Esophagus (tissue), 2 donors: ENCODE measurements around the gene THY1. TPM values are rescaled to one million over a fixed set of nuclear protein-coding genes. Genes with fewer than 3 reads are reported as not detected.
A peak's percentile ranks its signal among the peaks of the same experiment; 100 is the strongest.

Source experiments
- H3K27ac ChIP-seq, 2 donors: one replicate each; pipeline ENCODE4 v1.5.1; 2013; ENCODE audit warnings: low read depth in 2 of 2, mild to moderate bottlenecking in 2 of 2, inconsistent platforms in 1 of 2, low read length in 1 of 2, moderate library complexity in 1 of 2
- H3K27me3 ChIP-seq, 2 donors: one replicate each; pipeline ENCODE4 v1.6.1; 2013; ENCODE audit warnings: low read length in 2 of 2, control low read depth in 1 of 2, mild to moderate bottlenecking in 1 of 2; ENCODE audit not compliant: insufficient read depth in 2 of 2, control insufficient read depth in 1 of 2
- H3K36me3 ChIP-seq, 2 donors: one replicate each; pipeline ENCODE4 v1.6.1; 2013; ENCODE audit warnings: low read length in 1 of 2; ENCODE audit not compliant: control insufficient read depth in 2 of 2, insufficient read depth in 2 of 2
- H3K4me1 ChIP-seq, 2 donors: one replicate each; pipeline ENCODE4 v1.6.1; 2013; ENCODE audit warnings: low read length in 1 of 2; ENCODE audit not compliant: control insufficient read depth in 2 of 2, insufficient read depth in 2 of 2
- H3K4me3 ChIP-seq, 2 donors: one replicate each; pipeline ENCODE4 v1.5.1; 2013; ENCODE audit warnings: low read length in 2 of 2, mild to moderate bottlenecking in 2 of 2, low read depth in 1 of 2, moderate library complexity in 1 of 2
- H3K9me3 ChIP-seq, 2 donors: one replicate each; pipeline ENCODE4 v1.6.1; 2013; ENCODE audit warnings: mild to moderate bottlenecking in 2 of 2, low read depth in 1 of 2, low read length in 1 of 2, moderate library complexity in 1 of 2; ENCODE audit not compliant: control insufficient read depth in 2 of 2, insufficient read depth in 1 of 2
- WGBS, 2 donors: extraction: QIAGEN DNeasy Blood & Tissue Kit; methylation state at CpG; one replicate each; pipeline ENCODE4 v1.1.7; 2013; 5-methylcytosine and 5-hydroxymethylcytosine counted together
- polyA plus RNA-seq, 2 donors: library from polyadenylated mRNA; stranded (reverse); fragments of 200-250 nt; gene quantifications; one replicate each; pipeline ENCODE4 v1.2.3, GENCODE V29; 2013
- donor health status: healthy with polysubstance abuse.
- donor health status: Bipolar disorder and iron deficiency.

THY1 gene
- polyA plus RNA-seq, 2 donors, result 0.92 to 1.2 TPM

DNA sequence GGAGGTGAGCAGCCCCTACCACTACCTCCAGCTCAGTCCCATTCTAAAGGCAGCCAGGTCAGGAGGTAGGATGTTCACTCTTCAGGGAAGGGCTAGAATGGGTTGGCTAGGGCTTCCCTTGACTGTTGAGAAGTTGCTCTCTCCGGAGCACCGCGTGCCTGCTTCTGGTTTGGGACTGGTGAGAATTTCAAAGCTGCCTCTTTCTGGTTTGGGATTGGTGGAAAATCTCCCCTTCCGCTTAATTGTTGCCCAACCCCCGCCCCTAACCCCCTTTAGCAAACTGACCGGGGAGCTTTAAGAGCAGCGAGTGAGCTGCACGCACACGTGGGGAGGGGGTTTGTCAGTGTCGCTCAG is 42.2 kb downstream of the THY1 start:
- H3K4me1 ChIP-seq, result peaks cover 4 to 23% of the 10 kb centered on the region in 2 donors
- no peaks in the 10 kb centered on the region for H3K27me3 ChIP-seq
- no peaks in the 10 kb centered on the region for H3K9me3 ChIP-seq
- peak overlapping the region; percentile 58 to 76 for H3K27ac ChIP-seq
- H3K36me3 ChIP-seq, result no peaks in the 10 kb centered on the region
- H3K4me3 ChIP-seq, result peak overlapping the region; percentile 37 to 50
- WGBS, 2 donors, result 9 to 10% methylated on average over 10 of the region's 10 CpGs

DNA sequence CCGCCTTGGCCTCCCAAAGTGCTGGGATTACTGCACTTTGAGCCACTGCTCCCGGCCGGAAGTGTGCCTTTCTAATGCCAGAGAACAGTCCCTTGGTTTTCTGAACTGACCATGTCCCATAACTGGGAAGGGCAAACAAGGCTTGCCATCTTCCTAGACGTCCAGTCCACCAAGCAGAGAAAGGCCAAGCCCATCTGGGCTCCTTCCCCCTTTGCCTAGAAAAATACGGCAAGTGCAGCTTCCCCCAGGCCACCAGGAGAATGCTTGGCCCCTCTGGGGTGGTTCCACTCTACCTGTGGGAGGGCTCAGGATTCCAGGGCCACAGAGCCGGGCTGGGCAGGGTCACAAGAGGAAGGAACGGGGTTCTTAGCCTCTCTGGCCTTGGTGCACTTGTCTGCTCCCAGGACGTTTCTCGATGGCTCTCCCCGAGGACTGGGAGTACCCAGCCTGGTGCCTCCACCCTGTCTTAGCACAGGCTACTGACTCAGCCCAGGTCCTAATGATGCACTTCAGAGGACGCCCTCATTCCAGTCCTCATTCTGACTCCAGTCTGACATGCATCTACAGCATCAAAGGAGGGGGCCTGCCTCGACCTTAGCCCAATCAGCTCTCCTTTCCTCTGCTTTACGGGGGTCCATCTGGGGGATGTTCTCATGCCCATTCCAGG is 42.7 kb downstream of the THY1 start:
- 76 to 78% methylated on average over 13 of the region's 13 CpGs for WGBS, 2 donors
- no peaks in the 10 kb centered on the region for H3K36me3 ChIP-seq
- H3K4me3 ChIP-seq, result no peak overlapping the region
- H3K27ac ChIP-seq, result peak overlapping the region; percentile 55 to 76
- H3K27me3 ChIP-seq, result no peaks in the 10 kb centered on the region
- no peaks in the 10 kb centered on the region for H3K9me3 ChIP-seq
- peaks cover 4 to 24% of the 10 kb centered on the region in 2 donors for H3K4me1 ChIP-seq

DNA sequence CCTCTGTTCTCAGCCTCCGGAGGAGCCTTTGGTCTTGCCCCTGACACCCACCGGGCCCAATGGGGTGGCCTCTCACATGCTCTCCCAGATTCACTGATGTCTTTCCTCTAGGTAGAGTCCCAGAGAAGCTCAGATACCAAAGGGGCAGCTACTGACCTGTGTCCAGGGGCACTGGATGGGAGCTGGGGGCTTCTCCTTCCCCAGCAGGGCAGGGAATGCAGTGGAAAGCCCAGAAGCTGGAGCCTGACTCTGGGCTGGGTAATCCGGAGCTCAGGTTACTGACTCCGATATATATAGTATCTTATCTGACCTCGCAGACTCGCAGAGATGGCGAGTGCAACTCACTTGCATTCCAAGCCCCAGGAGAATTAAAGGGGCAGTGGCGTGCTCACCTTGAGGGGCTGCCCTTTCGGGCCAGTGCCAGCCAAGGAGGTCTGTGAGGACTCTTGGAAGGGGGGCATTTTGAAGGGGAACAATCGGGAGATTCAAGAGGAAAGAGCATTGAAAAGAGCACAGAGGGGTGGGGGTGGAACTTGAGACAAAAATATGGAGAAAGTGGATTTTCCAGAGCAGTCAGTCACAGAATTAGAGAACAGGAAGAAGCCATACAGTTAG is 44.0 kb downstream of the THY1 start:
- H3K4me1 ChIP-seq, result peaks cover 4 to 24% of the 10 kb centered on the region in 2 donors
- WGBS, 2 donors, result 69 to 83% methylated on average over 10 of the region's 10 CpGs
- no peak overlapping the region for H3K4me3 ChIP-seq
- H3K27me3 ChIP-seq, result no peaks in the 10 kb centered on the region
- no peak overlapping the region for H3K27ac ChIP-seq
- H3K9me3 ChIP-seq, result no peaks in the 10 kb centered on the region
- H3K36me3 ChIP-seq, result no peaks in the 10 kb centered on the region

DNA sequence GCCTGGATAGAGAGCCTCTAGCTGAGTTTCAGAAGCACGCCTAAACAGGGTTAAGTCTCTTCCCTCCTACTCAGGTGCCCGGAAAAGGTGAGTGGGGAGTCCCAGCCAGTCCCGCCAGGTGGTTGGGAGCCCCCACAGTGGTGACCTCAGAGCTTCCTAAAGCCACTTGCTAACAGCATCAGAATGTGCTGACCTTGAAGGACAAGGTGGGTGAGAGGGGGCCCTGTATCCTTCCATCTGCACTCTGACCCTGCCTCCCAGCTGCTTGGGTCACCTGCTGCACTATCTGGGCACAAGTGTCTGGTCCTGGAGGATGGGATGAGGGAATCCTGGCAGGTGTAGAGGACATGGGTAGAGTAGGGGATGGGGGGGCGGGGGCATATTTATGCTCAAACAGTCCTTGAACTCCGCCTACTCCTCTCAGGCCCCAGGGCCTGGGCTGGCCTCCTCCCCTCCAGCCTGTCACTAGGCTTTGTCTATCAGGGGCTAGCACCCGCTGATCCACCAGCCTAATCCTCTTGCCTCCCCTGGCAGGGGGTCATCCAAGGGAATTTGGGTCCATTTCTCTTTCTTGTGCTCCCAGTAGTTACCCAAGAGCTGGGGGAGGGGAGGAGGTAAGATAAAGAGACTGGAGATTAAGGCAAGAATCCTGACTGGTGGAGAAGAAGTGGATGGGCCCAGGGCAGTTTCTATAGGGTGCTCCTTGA is 44.9 kb downstream of the THY1 start:
- Histone ChIP-seq H3K36me3 (no peaks in the 10 kb centered on the region), H3K4me1 (peaks cover 6 to 24% of the 10 kb centered on the region in 2 donors), H3K9me3 (no peaks in the 10 kb centered on the region), H3K4me3 (no peak overlapping the region), H3K27me3 (no peaks in the 10 kb centered on the region), H3K27ac (peak overlapping the region in 1 of 2 donors; percentile 52)
- WGBS, 2 donors, result 73% methylated on average over 5 to 6 of the region's 6 CpGs

DNA sequence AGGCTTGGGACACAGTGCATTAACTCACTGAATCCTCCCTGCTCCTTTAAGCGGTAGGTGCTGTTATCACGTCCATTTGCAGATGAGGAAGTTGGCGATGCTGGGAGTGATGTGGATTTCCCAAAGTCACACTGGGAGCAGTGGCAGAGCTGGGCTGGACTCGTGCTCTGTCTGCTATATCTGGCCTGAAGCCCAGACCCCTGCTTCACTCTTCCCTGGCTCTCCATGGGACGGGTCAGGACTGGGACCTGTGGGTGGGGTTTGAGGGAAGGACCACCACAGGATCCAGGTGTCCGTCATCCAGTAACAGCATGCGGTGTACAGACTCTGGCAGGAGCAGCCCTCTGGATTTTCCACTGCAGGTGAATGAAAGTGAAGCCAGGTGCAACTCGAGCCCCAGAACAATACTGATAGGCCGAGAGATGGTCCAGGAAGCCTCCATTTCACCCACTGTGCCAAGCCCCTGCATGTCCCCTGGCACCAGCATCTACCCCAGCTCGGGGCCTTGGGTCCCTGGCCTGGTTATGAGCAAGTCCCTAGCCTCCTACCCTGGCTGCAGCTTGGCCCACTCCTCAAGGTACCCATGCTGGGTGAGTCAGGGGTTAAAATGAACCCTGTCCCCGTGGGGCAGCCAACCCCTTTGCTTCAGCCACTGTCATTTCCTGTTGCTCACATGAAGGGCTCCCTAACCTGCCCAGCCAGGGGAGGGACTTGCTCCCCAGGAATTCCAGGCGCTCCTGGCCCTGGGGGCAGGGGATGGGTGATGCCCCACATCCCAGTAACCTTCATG is 45.7 kb downstream of the THY1 start:
- 50 to 54% methylated on average over 12 of the region's 12 CpGs for WGBS, 2 donors
- Histone ChIP-seq H3K4me1 (peaks cover 6 to 24% of the 10 kb centered on the region in 2 donors), H3K27ac (peak overlapping the region in 1 of 2 donors; percentile 52)

DNA sequence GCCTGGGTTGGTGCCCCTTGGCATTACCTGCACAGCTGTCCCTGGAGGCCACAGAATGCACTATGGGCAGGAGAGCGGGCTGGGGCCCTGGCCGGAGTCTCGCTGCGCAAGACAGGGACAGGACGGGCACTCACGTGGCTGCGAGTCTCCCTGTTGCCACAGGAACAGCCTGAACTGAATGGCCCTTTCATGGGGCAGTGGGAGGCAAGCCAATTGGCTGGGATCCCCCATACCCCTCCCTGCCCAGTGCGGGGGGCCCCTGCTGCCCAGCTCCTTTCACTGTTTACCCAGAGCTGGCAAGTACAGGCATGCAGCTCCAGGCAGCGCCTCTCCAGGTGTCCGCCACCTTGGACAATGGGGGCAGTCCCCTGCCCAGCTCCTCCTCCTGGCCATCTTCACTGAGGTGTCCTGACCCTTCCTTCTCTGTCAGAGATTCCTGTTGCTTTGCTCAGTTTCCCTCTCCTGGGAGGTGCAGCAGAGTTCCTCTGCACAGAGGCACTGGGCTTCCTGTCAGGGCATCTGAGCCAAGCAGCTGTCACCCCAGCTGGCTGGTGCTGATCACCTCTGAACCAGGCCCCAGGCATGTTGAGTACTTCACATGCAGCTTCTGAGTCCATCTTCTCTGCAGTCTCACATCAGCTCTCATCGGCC is 46.6 kb downstream of the THY1 start:
- Histone ChIP-seq H3K27me3 (no peaks in the 10 kb centered on the region), H3K9me3 (no peaks in the 10 kb centered on the region), H3K4me3 (peak overlapping the region in 1 of 2 donors; percentile 9), H3K27ac (peak overlapping the region; percentile 68 to 75), H3K36me3 (no peaks in the 10 kb centered on the region), H3K4me1 (peaks cover 6 to 27% of the 10 kb centered on the region in 2 donors)
- WGBS, 2 donors, result 49 to 61% methylated on average over 10 to 11 of the region's 11 CpGs

More for the DNA sequence above, 45.7 kb downstream of the THY1 start:
- H3K4me3 ChIP-seq, result no peak overlapping the region
- H3K9me3 ChIP-seq, result no peaks in the 10 kb centered on the region
- H3K36me3 ChIP-seq, result no peaks in the 10 kb centered on the region
- H3K27me3 ChIP-seq, result no peaks in the 10 kb centered on the region

DNA sequence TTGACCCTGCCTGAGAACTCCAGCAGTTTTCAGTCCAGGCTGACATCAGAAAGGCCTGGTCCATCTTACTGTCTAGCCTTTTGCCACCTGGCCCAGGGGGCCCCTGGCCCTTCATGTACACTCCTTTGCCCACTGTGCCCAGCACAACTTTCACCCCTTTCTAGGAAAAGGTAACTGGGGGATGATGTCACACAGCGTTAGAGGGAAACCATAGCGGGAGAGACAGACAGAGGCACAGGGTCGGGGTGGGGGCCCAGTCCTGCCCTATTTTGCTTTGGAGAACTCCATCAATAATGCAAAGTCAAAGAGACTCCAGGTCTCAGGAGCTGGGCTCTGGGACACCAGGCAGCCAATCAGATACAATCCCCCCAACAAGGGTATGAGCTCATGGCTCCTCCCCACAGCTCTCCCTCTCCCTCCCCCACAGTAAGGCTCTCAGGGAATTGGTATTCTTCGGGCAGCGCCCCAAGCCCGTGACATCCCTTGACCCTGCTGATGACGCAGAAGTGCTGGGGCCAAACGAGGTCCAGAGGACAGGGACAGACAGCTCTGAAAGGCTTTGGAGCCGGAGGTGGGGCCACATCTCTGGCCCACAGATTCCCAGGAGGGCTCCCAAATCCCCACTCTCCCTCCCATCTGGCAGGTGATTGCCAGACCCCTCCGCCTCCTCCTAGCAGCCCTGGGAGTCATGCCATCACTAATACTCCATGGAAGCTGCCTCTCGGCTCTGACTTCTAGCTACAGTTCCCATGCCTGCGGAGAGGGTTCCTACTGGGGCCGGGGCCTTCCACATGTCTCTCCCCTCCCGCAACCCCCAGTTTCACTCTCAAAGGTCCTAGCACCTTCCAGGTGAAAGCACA is 47.4 kb downstream of the THY1 start:
- H3K27me3 ChIP-seq, result no peaks in the 10 kb centered on the region
- no peaks in the 10 kb centered on the region for H3K9me3 ChIP-seq
- H3K27ac ChIP-seq, result peak overlapping the region; percentile 68 to 75
- H3K4me3 ChIP-seq, result peak overlapping the region in 1 of 2 donors; percentile 9
- 56 to 60% methylated on average over 14 of the region's 14 CpGs for WGBS, 2 donors
- no peaks in the 10 kb centered on the region for H3K36me3 ChIP-seq
- H3K4me1 ChIP-seq, result peaks cover 9 to 30% of the 10 kb centered on the region in 2 donors

DNA sequence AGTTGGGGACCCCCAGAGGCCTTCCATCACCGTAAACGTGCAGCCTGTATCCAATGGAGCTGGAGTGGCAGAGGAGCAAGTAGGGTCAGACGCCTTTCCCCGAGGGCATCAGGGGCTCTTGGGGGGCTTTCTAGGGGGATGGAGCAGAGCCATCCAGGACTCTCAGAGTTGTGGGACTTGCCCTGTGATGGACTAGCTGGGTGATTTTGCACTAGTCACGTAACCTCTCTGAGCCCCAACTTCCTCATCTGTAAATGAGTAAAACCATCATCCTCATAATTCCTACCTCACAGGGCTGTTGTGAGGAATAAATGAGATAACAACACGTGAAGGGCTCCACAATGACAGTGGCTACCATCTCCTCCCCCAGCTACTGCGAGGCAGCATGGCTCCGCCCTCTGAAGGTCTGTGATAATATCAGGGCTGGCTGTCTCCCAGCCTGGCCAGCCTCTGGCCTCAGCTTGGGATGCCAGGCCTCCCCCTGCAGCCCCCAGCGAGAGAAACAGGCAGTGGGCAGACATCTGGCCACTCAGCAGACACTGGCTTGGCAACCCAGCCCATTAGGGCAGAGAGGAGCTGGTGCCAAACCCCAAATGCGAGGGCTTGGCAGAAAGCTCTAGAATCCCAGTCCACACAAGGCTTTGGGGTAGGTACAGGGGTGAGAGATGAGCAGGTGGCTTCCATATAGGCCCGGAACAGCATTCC is 48.2 kb downstream of the THY1 start:
- no peaks in the 10 kb centered on the region for H3K27me3 ChIP-seq
- peak overlapping the region; percentile 38 to 75 for H3K27ac ChIP-seq
- H3K9me3 ChIP-seq, result no peaks in the 10 kb centered on the region
- WGBS, 2 donors, result 49 to 52% methylated on average over 11 of the region's 11 CpGs
- H3K4me3 ChIP-seq, result no peak overlapping the region
- H3K36me3 ChIP-seq, result no peaks in the 10 kb centered on the region
- H3K4me1 ChIP-seq, result peaks cover 10 to 28% of the 10 kb centered on the region in 2 donors
